AML-193 (cell line): ENCODE measurements around the gene SMIM44.
A peak's percentile ranks its signal among the peaks of the same experiment; 100 is the strongest.
"Not testable (repeated sequence)": the region's sequence is repeated elsewhere in the genome, so short reads cannot be mapped to it uniquely, and the experiment has no call there.

ENCODE experiments used
- DNase-seq, 2 experiments: peaks; one replicate each; lab custom pipeline; 2025; lab: John Stamatoyannopoulos, UW

SMIM44 gene

GRCh38 chr19:3517638-3518037 is 34.4 kb upstream of the SMIM44 start:
- DNase-seq = no peak

GRCh38 chr19:3516675-3517207 is 33.5 kb upstream of the SMIM44 start:
- no peak for DNase-seq

- no peak for DNase-seq
Measured at GRCh38 chr19:3515891-3516422, 32.7 kb upstream of the SMIM44 start.

GRCh38 chr19:3514930-3515329 is 31.7 kb upstream of the SMIM44 start:
- DNase-seq = no peak

GRCh38 chr19:3513229-3514140 is 30.2 kb upstream of the SMIM44 start:
- DNase-seq = no peak

- no peak for DNase-seq
Measured at GRCh38 chr19:3512562-3513228, 29.5 kb upstream of the SMIM44 start.

GRCh38 chr19:3511506-3512251 is 28.4 kb upstream of the SMIM44 start:
- no peak for DNase-seq

- no peak for DNase-seq
Measured at GRCh38 chr19:3510727-3511126, 27.5 kb upstream of the SMIM44 start.

GRCh38 chr19:3509566-3509989 is 26.3 kb upstream of the SMIM44 start:
- DNase-seq = no peak

- DNase-seq = no peak
Measured at GRCh38 chr19:3508771-3509535, 25.7 kb upstream of the SMIM44 start.

- not testable (repeated sequence) for DNase-seq
Measured at GRCh38 chr19:3508121-3508661, 24.9 kb upstream of the SMIM44 start.

- no peak for DNase-seq
Measured at GRCh38 chr19:3507371-3508120, 24.3 kb upstream of the SMIM44 start.

GRCh38 chr19:3506384-3507340 is 23.4 kb upstream of the SMIM44 start:
- no peak for DNase-seq

- DNase-seq = peak; percentile 90 to 93
Measured at GRCh38 chr19:3505598-3506383, 22.6 kb upstream of the SMIM44 start, which contains the start of gene FZR1. TSS of gene FZR1 (plus strand) at chr19:3506311. CDS start at chr19:3522990, 16,679 bp downstream.

GRCh38 chr19:3504735-3505134 is 21.5 kb upstream of the SMIM44 start:
- no peak for DNase-seq

GRCh38 chr19:3503036-3503572 is 19.9 kb upstream of the SMIM44 start:
- no peak for DNase-seq

GRCh38 chr19:3501780-3502179 is 18.5 kb upstream of the SMIM44 start:
- no peak for DNase-seq
